AML-193 (cell line): ENCODE results near the gene EYA4.

ENCODE experiments used
- DNase-seq, 2 experiments: peaks; one replicate each; lab custom pipeline; 2025; lab: John Stamatoyannopoulos, UW

Gene EYA4

DNA sequence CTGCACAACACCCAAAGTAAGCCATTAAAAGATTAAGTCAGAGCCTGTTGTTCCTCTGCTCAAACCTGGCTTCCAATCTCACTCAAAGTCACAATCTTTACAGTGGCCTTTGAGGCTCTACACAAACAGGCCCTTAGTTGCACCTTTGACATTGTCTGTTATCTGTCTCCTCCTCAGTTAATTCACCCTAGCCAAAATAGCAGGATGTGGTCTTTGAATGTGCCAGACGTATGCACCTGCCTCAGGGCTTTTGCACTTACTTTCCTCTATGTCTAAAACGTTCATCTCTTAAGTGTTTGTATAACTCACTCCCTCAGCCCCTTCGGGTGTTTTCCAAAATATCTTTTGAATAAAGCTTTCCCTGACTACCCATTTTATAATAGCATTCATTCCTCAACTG lies 107.7 kb downstream of the EYA4 start:
- no peak for DNase-seq

DNA sequence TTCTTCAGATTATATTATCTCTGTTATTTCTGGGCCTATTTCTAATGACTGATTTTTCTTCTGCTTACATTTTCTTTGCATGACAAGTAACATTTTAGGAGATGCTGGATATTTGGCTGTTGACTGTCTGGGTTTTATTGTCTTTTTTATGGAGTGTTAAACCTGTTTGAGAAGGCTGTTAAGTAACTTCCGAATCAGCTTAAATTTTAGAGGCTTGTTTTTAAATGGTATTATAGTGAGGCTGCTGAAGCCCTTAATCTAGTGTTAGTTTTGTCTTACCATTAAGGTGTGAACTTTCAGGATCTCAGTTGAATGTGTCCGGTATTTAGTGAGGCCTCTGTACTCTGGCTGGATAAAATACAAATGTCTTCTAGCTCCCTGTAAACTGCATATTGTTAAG lies 109.8 kb downstream of the EYA4 start:
- DNase-seq: no peak

DNA sequence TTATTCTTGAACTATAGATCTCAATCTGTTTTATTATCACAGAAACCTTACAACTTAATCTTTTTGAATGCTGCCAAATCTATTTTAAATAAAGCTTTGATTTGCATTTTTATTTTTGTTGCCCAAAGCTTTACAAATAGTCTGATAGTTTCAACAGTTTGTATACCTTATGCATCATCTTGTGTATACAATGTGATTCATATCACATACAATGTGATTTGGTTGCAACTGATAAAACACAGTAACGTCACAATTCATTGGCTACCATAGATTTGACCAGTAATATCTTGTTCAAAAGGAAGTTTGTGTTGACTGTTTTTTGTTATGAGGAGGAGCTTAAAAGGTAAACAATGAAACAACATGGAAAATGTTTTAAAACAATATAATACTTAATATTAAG lies 110.9 kb downstream of the EYA4 start:
- DNase-seq: no peak

DNA sequence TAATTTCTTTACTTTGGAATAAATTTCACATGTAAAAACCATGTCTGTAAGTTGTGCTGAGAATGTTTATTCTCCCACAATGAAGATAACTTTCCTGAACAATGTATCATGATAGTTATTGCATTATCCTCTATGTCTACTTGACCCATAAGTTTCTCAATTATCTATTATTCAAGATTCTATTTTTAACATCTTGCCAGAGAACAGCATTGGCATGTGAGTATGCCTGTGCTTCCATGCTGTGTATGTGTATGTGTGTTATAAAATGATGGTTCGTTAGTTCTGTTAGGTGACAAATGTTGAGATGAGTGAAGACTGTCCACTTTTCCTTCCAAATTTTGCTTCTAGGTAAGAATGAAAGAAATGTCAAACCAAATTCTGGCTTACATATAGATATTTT lies 111.9 kb downstream of the EYA4 start:
- no peak for DNase-seq

DNA sequence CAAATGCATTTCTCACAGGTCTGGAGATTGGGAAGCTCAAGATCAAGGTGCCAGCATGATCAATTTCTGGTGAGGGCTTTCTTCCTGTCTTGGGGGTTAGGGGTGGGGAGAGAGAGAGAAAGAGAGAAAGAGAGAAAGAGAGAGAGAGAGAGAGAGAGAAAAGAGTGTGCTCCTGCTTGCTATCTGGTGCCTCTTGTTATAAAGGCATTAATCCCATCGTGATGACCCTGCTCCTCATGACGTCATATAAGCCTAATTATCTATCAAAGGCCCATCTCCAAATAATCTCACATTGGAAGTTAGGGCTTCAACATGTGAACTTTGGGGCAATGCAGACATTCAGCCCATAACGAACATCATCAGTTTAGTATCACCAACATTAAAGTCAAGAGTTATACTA lies 114.8 kb downstream of the EYA4 start:
- no peak for DNase-seq

DNA sequence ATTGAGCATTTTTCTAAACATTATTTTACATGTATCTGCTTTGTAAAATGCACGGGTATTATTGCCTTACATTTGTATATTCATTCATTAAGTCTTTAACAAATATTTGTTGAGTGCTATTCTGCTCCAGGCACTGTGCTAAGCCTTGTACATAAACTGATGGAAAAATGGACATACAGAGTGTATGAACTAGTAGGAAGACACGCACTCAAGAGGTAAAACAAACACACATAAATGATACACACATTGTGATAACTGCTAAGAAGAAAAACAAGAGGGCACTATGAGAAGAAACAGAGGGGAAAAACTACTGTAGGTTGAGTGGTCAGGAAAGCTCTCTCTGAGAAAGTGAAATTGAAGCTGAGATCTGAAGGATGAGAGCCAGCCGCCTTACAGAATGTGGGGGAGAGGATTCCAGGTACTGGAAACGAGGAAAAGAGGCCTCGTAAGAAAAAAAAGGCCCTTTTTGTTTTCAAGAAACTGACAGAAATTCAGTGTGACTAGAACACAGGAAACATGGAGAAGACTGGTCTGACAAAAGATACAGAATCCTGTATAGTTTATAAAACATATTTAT lies 117.5 kb downstream of the EYA4 start:
- DNase-seq: no peak

DNA sequence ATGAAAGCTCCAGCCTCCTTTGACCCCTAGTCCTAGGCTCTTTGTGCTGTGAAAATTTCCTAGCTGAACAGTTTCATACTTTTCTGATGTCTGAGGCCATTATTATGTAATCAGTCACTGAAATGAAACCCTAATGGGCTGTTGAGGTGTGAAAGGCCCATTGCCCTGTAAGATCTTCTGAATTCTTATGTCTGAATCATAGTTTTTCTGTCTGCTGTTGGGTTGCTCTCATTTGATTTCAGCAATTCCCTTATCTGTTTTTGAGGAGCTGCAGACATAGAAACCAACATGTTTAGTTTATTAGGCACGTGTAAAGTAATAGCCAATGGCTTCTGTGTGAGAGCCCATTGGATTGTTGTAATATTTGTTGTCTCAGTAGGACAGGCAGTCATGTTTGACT lies 118.1 kb downstream of the EYA4 start:
- DNase-seq: no peak

DNA sequence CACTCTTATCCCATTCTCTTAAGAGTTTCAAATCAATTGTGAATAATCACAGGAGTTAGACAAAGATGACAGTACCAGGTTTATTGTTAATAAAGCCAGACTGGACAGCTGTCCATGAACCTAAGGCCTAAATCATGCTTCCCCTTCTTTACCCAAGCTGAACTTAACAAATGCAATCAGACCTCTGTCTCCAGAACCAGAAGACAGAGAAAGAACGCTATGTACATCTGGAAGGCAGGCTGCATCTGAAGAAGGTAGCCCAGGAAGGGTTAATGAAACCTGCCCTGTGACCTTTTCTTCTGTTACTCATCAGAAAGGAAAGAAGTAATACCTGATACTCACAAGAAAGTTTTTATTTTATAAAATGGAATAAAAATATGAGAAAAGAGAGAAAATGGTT lies 118.6 kb downstream of the EYA4 start:
- no peak for DNase-seq

DNA sequence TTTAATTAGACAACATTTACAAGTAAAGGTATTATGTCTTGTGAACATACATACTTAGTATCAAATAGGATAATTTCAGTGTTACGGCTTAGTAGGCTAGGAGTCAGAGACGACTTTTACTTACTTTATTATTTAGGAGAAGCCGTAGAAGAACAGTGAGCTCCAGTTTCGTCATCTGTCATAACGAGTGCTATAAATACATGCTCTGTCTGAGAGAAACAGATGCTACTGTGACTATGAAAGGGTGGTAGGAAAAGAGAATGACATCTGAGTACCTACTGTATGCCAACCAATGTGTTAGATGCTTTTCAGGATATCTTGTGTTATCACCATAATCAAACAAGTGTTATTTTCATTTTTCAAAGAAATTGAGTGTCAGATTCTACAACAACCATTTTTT lies 119.0 kb downstream of the EYA4 start:
- DNase-seq: no peak

DNA sequence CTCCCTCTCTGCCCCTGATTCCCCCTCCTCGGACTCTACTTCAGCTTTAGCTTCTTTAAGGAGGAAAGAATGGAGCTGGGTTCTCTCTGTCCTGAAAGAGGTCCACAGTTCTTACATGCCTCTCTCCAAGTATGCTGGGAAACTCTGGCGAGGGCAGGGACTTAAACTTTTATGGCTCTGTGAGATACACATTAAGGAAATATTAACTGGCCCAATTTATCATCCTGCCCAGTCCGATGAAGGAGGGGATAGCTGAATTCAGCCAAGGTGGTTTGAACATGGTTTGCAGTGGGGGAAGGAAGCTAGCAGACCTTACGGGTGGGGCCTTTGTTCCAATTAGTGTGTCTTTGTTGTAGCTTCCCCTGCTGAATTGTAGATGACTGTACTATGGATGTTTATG lies 121.7 kb downstream of the EYA4 start:
- no peak for DNase-seq

DNA sequence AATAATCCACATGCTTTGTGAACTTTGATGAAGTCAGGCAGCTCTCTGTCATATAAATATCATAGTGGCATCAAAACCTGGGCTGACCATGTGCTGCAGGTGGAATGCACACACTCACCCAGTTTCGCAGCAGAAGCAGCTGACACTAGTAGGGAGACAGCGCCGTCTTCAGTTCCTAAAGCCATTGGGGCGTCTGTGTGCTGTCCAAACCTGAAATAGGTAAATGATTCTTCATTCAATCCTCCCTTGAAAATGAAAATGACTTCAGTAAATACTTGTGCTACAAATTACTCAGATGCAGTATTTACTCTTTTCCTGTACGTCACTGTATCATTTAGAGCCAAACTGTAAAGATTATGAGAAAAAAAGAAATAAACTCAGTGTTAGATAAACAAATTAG lies 127.5 kb downstream of the EYA4 start:
- no peak for DNase-seq

DNA sequence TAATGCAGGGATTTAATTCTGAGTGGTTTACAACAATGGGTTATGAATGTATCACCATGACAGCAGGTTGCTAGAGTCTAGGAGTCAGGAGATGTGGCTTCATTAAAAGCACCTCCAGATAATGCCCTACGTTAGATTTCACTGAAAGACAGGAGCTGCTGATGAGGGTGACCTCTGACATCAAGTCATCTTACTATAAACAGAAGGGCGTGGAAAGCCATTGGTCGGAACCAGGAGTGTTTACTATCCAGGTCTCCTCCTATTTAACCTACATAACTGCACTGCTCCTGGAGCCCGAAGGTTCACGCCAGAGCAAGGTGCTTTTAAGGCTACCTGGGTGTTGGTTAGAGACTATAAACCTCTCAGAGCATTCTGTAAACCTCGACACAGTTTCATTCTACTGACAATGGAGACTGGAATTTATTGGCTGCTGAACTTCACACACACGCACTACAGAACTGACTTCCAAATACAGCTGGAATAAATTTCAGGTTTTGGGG lies 128.7 kb downstream of the EYA4 start:
- no peak for DNase-seq

DNA sequence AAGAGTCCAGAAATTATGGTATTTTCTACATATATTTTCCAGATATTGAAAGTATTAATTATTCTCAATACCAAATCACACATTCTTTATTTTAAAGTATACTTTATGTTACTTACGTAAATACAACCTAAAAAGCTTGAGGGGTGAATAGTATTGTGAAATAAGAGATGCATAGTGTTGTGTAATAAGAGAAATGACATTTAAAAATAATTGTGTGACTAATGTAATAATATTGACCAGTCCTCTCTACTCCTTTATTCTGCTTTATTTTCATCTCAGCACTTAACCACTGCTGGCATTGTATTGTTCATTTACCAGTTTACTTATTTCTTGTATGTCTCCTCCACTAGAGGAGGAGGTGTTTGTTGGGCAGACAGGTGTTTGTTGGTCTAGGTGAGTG lies 135.6 kb downstream of the EYA4 start:
- DNase-seq: no peak

DNA sequence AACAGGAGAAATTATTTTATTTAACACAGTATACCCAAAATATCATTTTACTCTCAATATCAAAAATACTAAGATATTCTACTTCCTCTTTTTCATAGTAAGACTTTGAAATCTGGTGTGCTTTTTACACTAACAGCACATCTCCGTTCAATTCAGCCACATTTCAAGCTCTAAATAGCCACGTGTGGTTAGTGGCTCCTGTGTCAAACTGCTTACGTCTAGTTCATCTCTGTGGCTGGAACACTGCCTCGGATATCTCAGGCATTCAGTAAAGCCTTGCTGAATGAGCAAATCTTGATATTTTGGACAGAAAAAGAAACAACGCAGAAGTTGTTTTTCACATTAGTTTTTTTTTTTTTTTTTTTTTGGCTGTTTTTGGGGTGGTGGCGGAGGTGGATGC lies 136.1 kb downstream of the EYA4 start:
- DNase-seq: no peak

DNA sequence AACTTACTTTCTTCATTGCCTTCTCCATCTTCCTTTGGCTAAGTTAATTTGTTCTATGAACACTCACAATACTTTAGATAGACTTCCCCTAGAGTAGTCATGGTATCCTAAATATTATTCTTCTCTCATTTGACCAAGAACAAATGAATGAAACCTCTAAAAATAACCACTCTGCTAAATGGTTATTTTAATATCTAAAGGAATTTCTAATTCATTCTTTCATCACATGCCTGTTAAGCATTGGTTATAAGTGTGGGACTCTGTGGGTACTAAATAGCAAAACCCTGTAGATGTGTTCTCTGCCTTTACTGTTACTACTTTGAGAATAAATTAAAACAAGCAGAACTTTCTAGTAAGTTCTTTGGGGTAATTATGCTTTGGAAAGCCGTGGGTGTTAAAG lies 138.9 kb downstream of the EYA4 start:
- no peak for DNase-seq

DNA sequence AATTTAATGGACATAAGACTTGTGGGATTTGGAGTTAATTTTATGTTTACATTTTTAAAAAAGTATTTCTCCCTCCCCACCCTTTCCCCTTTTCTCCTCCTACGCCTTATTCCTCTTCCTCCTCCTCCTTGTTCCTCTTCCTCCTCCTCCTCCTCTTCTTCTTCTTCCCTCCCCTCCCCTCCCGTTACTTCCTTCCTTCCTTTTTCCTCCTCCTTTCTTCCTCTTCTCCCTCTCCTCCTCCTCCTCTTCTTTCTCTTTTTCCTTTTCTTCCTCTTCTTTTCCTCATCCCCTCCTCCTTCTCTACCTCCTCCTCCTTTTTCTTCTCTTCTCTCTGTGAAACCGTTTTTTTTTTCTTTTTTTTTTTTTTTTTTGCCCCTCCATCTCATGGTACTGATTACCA lies 139.6 kb downstream of the EYA4 start:
- DNase-seq: no peak

DNA sequence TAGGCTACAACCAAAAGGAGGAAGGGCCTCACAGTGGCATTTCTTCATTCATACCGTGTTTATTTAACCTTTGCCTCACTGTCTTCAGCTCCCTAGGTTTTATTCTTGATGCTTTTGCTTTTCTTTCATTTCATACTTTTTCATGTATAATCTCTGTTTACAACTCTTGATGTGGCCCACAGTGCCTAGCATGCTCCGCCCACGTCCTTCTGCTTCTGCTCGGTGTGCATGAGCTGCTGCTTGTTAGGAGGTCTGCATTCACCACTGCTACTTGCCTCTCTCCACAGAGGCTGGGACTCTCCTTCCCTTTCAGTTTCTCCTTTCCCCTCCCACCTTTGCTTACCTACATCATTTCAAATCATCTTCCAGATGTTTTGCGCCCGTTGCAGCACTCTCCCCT lies 147.6 kb downstream of the EYA4 start:
- no peak for DNase-seq

DNA sequence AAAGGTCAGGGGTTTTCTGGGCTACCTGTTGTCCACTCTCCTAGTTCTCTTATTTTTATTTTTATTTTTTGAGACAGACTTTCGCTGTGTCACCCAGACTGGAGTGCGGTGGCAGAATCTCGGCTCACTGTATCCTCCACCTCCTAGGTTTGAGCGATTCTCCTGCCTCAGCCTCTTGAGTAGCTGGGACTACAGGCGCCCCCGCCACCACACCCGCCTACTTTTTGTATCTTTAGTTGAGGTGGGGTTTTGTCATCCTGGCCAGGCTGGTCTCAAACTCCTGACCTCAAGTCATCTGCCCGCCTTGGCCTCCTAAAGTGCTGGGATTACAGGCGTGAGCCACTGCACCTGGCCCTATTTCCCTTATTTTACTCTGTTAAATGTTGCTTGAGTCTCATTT lies 149.0 kb downstream of the EYA4 start:
- DNase-seq: no peak

DNA sequence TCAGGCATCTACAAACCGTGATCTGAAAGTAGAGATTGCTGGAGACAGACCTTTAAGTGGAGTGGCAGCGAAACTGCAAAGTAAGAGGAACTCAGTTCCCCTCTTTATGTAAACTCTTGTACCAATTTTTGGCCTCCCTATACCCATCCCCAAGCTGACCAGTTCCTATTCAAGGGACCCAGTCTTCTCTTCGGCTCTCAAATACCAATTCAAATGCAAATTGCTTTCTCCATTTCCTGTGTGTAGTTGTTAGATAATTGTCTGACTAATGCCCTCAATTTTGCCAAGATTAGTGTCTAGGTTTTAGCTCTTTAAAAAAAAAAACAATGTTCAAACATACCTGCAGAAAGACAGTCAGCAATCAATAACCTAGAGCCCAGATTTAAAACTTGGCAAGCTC lies 150.9 kb downstream of the EYA4 start:
- no peak for DNase-seq

DNA sequence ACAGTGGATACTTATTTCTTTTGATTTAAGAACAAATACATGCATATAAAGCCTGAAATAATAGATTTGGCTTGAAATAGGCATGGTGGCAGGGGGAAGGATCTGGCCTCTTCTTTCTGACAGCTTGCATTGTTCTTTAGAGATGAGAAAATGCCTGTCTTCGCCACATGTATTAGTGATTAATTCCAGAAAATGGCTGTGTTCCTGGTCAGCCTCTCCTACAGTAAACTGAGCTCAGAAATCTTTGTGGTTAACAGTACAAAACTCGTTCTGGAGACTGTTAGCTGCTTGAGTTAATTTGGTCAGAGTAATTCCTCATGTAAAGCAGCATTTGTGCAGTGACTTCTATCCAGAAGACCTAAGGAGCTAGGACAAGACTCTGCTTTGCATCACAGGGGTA lies 151.5 kb downstream of the EYA4 start:
- no peak for DNase-seq

DNA sequence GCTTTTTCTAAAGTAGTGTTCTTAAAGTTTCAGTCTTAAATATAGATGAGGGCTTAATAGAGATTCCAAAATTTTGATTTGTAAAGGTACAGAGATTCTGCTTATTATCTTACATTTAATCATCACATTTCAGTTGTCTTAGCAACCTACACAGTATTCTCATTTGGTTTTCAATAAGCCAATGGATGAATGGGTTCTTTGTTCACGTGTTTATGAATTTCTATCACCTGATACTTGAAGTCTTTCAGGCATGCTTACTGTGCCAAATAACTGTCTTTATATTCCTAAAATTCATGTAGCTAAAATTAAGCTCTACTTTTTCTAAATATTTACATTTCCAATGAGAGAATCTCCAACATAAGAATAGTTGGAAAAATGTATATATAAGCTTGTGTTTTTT lies 152.7 kb downstream of the EYA4 start:
- DNase-seq: no peak

DNA sequence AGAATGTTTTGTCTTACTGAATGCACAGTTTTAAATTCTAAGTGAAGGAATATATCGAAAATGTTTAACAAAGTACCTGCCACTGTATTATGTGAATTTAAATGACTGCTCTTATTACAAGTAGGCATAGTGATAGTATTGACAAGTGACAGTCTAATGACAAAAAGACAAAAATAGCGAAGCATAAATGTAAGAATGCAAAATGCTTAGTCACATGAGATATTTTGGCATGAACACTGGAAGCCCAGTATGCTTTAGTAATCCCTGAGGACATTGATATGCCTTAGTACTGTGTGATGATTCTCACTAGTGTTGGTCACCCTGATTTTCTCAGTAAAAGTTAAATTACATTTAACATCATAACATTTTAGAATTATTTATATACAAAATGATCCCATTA lies 153.5 kb downstream of the EYA4 start:
- no peak for DNase-seq

DNA sequence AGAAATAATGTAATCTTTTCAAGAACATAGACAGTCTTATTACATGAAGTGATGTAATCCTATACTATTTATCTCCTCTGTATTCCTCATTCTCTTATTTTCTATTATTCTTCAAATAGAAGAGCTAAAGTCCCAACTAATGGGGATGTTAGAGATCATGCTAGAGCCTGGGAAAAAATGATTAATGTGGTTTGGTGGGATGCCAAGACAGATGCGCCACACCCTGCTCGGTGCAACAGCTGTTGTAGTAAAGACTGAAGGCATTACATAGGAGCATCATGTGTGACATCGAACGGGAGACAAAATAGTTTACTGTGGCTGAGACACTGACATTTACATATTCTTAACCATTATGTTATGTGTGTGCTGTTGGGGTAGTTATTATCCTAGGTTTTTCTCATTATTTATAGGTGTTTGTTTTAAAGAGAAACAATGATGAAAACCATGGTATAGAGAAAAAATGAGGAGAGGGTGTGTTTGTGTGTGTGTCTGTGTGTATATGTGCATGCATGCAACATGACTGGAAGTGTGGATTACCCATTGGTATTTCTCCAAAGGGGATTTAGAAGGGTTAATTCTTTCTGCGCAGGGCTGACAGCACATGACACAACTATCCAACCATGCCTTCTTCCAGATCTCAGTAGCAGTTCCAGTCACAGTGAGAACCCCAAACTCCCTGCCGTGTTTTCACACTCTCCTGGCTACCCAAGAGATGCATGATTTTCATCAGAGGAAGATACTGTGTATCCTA lies 155.3 kb downstream of the EYA4 start:
- DNase-seq: no peak

DNA sequence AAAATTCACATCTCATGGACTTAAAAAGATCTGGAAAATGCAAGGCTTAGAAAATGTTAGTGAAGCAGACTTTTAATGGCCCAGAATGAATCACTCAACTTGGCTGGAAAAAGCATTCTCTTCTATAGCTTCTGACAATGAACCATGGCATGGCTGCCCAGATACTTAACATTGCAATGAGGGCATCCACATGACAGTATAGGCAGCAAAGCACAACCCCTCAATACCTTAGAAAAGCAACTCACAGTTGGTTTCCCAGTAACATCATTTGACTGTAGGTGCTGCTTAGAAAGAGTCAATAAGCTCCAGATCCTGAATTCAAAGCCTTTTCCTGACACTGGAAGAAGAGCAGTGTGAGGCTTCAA lies 155.8 kb downstream of the EYA4 start:
- DNase-seq: no peak
